CD14-positive monocyte (primary cell): ENCODE data around the gene POU2AF1. TPM values are rescaled to one million over a fixed set of nuclear protein-coding genes. Genes with fewer than 3 reads are reported as not detected.

ENCODE experiments used
- DNase-seq, 3 donors: peaks; one replicate each; pipeline ENCODE4 v3.0.0-alpha.2; 2011 to 2022
- H2AFZ ChIP-seq: 2 replicates; pipeline ENCODE4 v1.6.0; 2012; ENCODE audit warnings: mild to moderate bottlenecking, low read depth, low read length, inconsistent platforms; ENCODE audit not compliant: insufficient read depth, poor library complexity, severe bottlenecking
- H3K27ac ChIP-seq, 2 donors: 1 replicate in 1 of 2; 2 replicates in 1 of 2; pipeline ENCODE4 v1.5.1; 2012 to 2013; ENCODE audit warnings: low read length in 2 of 2, control low read depth in 1 of 2, inconsistent platforms in 1 of 2, low read depth in 1 of 2, mild to moderate bottlenecking in 1 of 2
- H3K27me3 ChIP-seq, 2 donors: one replicate each; pipeline versions ENCODE4 v1.6.0 to v1.6.1; 2011 to 2013; ENCODE audit warnings: low read length in 2 of 2; ENCODE audit not compliant: control insufficient read depth in 2 of 2, insufficient read depth in 2 of 2
- H3K36me3 ChIP-seq, 2 donors: replicated peaks in 1 of 2; 1 replicate in 1 of 2; 2 replicates in 1 of 2; pipeline versions ENCODE4 v1.5.1 to v1.6.1; 2012 to 2013; ENCODE audit warnings: low read length in 2 of 2, control low read depth in 1 of 2, inconsistent platforms in 1 of 2, mild to moderate bottlenecking in 1 of 2; ENCODE audit not compliant: insufficient read depth in 2 of 2, control insufficient read depth in 1 of 2
- H3K4me1 ChIP-seq, 2 donors: 1 replicate in 1 of 2; 2 replicates in 1 of 2; pipeline versions ENCODE4 v1.5.1 to v1.6.1; 2012 to 2013; ENCODE audit warnings: low read length in 2 of 2, control low read depth in 1 of 2, inconsistent platforms in 1 of 2, mild to moderate bottlenecking in 1 of 2, moderate library complexity in 1 of 2; ENCODE audit not compliant: insufficient read depth in 2 of 2, control insufficient read depth in 1 of 2
- H3K4me2 ChIP-seq: replicated peaks from 2 replicates; pipeline ENCODE3; 2012; ENCODE audit warnings: low read length, moderate library complexity, mild to moderate bottlenecking; ENCODE audit not compliant: poor library complexity, severe bottlenecking; ENCODE audit errors: extremely low read depth
- H3K4me3 ChIP-seq, 3 experiments: fragments of 200-600 bp in 1 of 3; sonication (generic) in 1 of 3; replicated peaks in 1 of 3; 1 replicate in 2 of 3; 2 replicates in 1 of 3; pipeline ENCODE4 v1.5.1; 2011 to 2013; ENCODE audit warnings: low read length in 3 of 3, mild to moderate bottlenecking in 3 of 3, control low read depth in 2 of 3, low read depth in 2 of 3, inconsistent platforms in 1 of 3, moderate library complexity in 1 of 3
- H3K79me2 ChIP-seq: 2 replicates; pipeline ENCODE4 v1.6.0; 2012; ENCODE audit warnings: mild to moderate bottlenecking, control low read depth, inconsistent platforms, low read length, moderate library complexity; ENCODE audit not compliant: insufficient read depth
- H3K9ac ChIP-seq: 2 replicates; pipeline ENCODE4 v1.6.0; 2017; ENCODE audit warnings: low read length, mild to moderate bottlenecking; ENCODE audit not compliant: insufficient read depth, poor library complexity, severe bottlenecking
- H3K9me3 ChIP-seq, 2 donors: replicated peaks in 1 of 2; 1 replicate in 1 of 2; 2 replicates in 1 of 2; pipeline versions ENCODE4 v1.5.1 to v1.6.1; 2012 to 2013; ENCODE audit warnings: low read length in 2 of 2, control low read depth in 1 of 2; ENCODE audit not compliant: control insufficient read depth in 1 of 2, insufficient read depth in 1 of 2
- H4K20me1 ChIP-seq: 2 replicates; pipeline ENCODE4 v1.6.0; 2012; ENCODE audit warnings: mild to moderate bottlenecking, low read length, control low read depth, moderate library complexity; ENCODE audit not compliant: insufficient read depth
- H3K27ac Mint-ChIP-seq, 7 donors: one replicate each; pipeline ENCODE4 v1.8.0; 2020; ENCODE audit warnings: mild to moderate bottlenecking in 7 of 7, mixed read lengths in 7 of 7, moderate library complexity in 6 of 7, inconsistent platforms in 2 of 7
- H3K27me3 Mint-ChIP-seq, 3 donors: one replicate each; pipeline ENCODE4 v1.8.0; 2021 to 2022; ENCODE audit warnings: low read depth in 3 of 3, mild to moderate bottlenecking in 3 of 3, mixed read lengths in 3 of 3, moderate library complexity in 3 of 3, inconsistent platforms in 1 of 3
- H3K36me3 Mint-ChIP-seq, 2 donors: one replicate each; pipeline ENCODE4 v1.8.0; 2020; ENCODE audit warnings: mixed read lengths in 2 of 2, inconsistent platforms in 1 of 2, mild to moderate bottlenecking in 1 of 2
- H3K4me1 Mint-ChIP-seq: one replicate; pipeline ENCODE4 v1.8.0; 2020; ENCODE audit warnings: mild to moderate bottlenecking, mixed read lengths
- H3K4me3 Mint-ChIP-seq, 2 donors: one replicate each; pipeline ENCODE4 v1.8.0; 2020; ENCODE audit warnings: mild to moderate bottlenecking in 2 of 2, mixed read lengths in 2 of 2, moderate library complexity in 1 of 2
- H3K9me3 Mint-ChIP-seq, 7 donors: one replicate each; pipeline ENCODE4 v1.8.0; 2020 to 2022; ENCODE audit warnings: mixed read lengths in 7 of 7, mild to moderate bottlenecking in 6 of 7, moderate library complexity in 6 of 7, inconsistent platforms in 2 of 7
- CTCF ChIP-seq: fragments of 200-600 bp; IDR thresholded peaks from one replicate; pipeline ENCODE4 v1.8.0; 2022; ENCODE audit warnings: antibody characterized with exemption, mild to moderate bottlenecking
- WGBS: methylation state at CpG from one replicate; pipeline ENCODE4 v1.1.5; 2013; ENCODE audit warnings: missing lambda C conversion rate; ENCODE audit not compliant: insufficient coverage; 5-methylcytosine and 5-hydroxymethylcytosine counted together
- intact Hi-C, 2 donors: fragments of 100-400 bp; cut with micrococcal nuclease; formaldehyde crosslinking; loops; one replicate each; pipeline versions ENCODE4 v1.15.0 to v1.15.1; 2023
- polyA plus RNA-seq, 3 donors: library from polyadenylated mRNA; depleted of rRNA in 1 of 3; unstranded in 2 of 3; stranded (reverse) in 1 of 3; fragments of 300-500 nt in 2 of 3; fragments of >200 nt in 1 of 3; fragmentation: Illumina TruSeq in 2 of 3; gene quantifications; 1 replicate in 2 of 3; 2 replicates in 1 of 3; pipeline ENCODE4 v1.2.3, GENCODE V29; 2012 to 2021

The POU2AF1 gene
- polyA plus RNA-seq, 3 donors, result 0.07 to 0.12 (median 0.09) TPM

- Histone ChIP-seq H3K9ac (no peak overlapping the region), H3K36me3 (no peaks in the 10 kb centered on the region), H2AFZ (no peak overlapping the region), H3K4me2 (no peak overlapping the region), H3K9me3 (no peaks in the 10 kb centered on the region), H4K20me1 (no peaks in the 10 kb centered on the region), H3K27ac (no peak overlapping the region), H3K4me1 (no peaks in the 10 kb centered on the region), H3K4me3 (no peak overlapping the region), H3K27me3 (no peaks in the 10 kb centered on the region), H3K79me2 (no peaks in the 10 kb centered on the region)
- Mint-ChIP-seq H3K27me3 (peaks cover 2 to 11% (median 9%) of the 10 kb centered on the region in 3 donors), H3K4me1 (no peaks in the 10 kb centered on the region), H3K9me3 (peaks cover 0 to 2% (median 0%) of the 10 kb centered on the region in 7 donors), H3K27ac (no peak overlapping the region), H3K36me3 (no peaks in the 10 kb centered on the region), H3K4me3 (no peak overlapping the region)
- no CpG with 5 or more reads among the region's 2 CpGs for WGBS
- no peak for DNase-seq
- intact Hi-C loops, result no loop called here
- no peak for TF ChIP-seq CTCF
These were observed 6.5 kb downstream of the POU2AF1 start for GRCh38 chr11:111372538-111372937.

- peaks cover 0 to 9% (median 9%) of the 10 kb centered on the region in 3 donors for H3K27me3 Mint-ChIP-seq
- H3K4me3 Mint-ChIP-seq, result no peak overlapping the region
- H3K9ac ChIP-seq, result no peak overlapping the region
- H3K27ac Mint-ChIP-seq, result no peak overlapping the region
- 82% methylated on average over 7 of the region's 7 CpGs for WGBS
- TF ChIP-seq CTCF, result no peak
- no peaks in the 10 kb centered on the region for H3K36me3 Mint-ChIP-seq
- no peaks in the 10 kb centered on the region for H3K36me3 ChIP-seq
- H3K27me3 ChIP-seq, result no peaks in the 10 kb centered on the region
- H2AFZ ChIP-seq, result no peak overlapping the region
- intact Hi-C loops, result no loop called here
- H3K9me3 Mint-ChIP-seq, result no peaks in the 10 kb centered on the region
- H3K79me2 ChIP-seq, result no peaks in the 10 kb centered on the region
- no peaks in the 10 kb centered on the region for H3K9me3 ChIP-seq
- H4K20me1 ChIP-seq, result no peaks in the 10 kb centered on the region
- H3K27ac ChIP-seq, result no peak overlapping the region
- H3K4me3 ChIP-seq, result no peak overlapping the region
- DNase-seq, result no peak
- no peak overlapping the region for H3K4me2 ChIP-seq
- no peaks in the 10 kb centered on the region for H3K4me1 Mint-ChIP-seq
- H3K4me1 ChIP-seq, result no peaks in the 10 kb centered on the region
These were observed 8.0 kb downstream of the POU2AF1 start for GRCh38 chr11:111370902-111371578.
